Measurements from ENCODE around the gene CEACAM20.
A peak's percentile ranks its signal among the peaks of the same experiment; 100 is the strongest.
"Not testable (repeated sequence)": the region's sequence is repeated elsewhere in the genome, so short reads cannot be mapped to it uniquely, and the experiment has no call there.

The CEACAM20 gene

GRCh38 chr19:44548736-44549135, 19.3 kb upstream of the CEACAM20 start:
- DNase-seq, result no peak

- no peak for DNase-seq
These were observed 14.6 kb upstream of the CEACAM20 start for GRCh38 chr19:44544031-44544430.

- DNase-seq, result no peak
These were observed 13.2 kb upstream of the CEACAM20 start for GRCh38 chr19:44542671-44543070.

GRCh38 chr19:44540736-44541135, 11.3 kb upstream of the CEACAM20 start:
- no peak for DNase-seq

- no peak for DNase-seq
These were observed 10.5 kb upstream of the CEACAM20 start for GRCh38 chr19:44539991-44540390.

- DNase-seq, result no peak
These were observed 9.9 kb upstream of the CEACAM20 start for GRCh38 chr19:44539236-44539826.

- not testable (repeated sequence) for DNase-seq
These were observed 5.9 kb upstream of the CEACAM20 start for GRCh38 chr19:44535361-44535760.

- DNase-seq, result no peak
These were observed 3.3 kb upstream of the CEACAM20 start for GRCh38 chr19:44532819-44533218.

GRCh38 chr19:44530777-44531176, 1.3 kb upstream of the CEACAM20 start:
- DNase-seq, result no peak

- DNase-seq, result no peak
These were observed 1.9 kb downstream of the CEACAM20 start for GRCh38 chr19:44527554-44527953.

GRCh38 chr19:44525721-44526430, 3.6 kb downstream of the CEACAM20 start:
- no peak for DNase-seq

GRCh38 chr19:44521370-44521769, 8.1 kb downstream of the CEACAM20 start:
- no peak for DNase-seq

GRCh38 chr19:44517146-44517545, 12.3 kb downstream of the CEACAM20 start:
- no peak for DNase-seq

GRCh38 chr19:44515907-44516306, 13.6 kb downstream of the CEACAM20 start:
- no peak for DNase-seq

GRCh38 chr19:44515031-44515430, 14.4 kb downstream of the CEACAM20 start:
- no peak for DNase-seq

- DNase-seq, result peak; percentile 48
These were observed 16.9 kb downstream of the CEACAM20 start for GRCh38 chr19:44512326-44513298.

GRCh38 chr19:44509478-44509877, 20.0 kb downstream of the CEACAM20 start:
- no peak for DNase-seq

GRCh38 chr19:44499962-44500949, 29.2 kb downstream of the CEACAM20 start, which contains the start of gene ZNF180:
ZNF180 (minus strand) TSS chr19:44500522; CDS start chr19:44497334, 3,188 bp downstream.
- DNase-seq, result peak; percentile 99

GRCh38 chr19:44499559-44499958, 29.9 kb downstream of the CEACAM20 start:
- no peak for DNase-seq

GRCh38 chr19:44498988-44499387, 30.5 kb downstream of the CEACAM20 start:
- DNase-seq, result no peak

- DNase-seq, result no peak
These were observed 32.8 kb downstream of the CEACAM20 start for GRCh38 chr19:44496711-44497110.

Measured in NCI-H146 (cell line).